AG08395 (cell line): ENCODE results near the gene PELO.

ENCODE experiments used
- DNase-seq: peaks from one replicate; pipeline ENCODE4 v3.0.0; 2012; ENCODE audit warnings: mixed read lengths, low spot score

Gene PELO

GRCh38 chr5:52831786-52832511 is 44.2 kb downstream of the PELO start:
- DNase-seq, result no peak

- no peak for DNase-seq
These were observed 46.6 kb downstream of the PELO start for GRCh38 chr5:52834320-52834719.

GRCh38 chr5:52837068-52837467 is 49.4 kb downstream of the PELO start:
- DNase-seq, result no peak
